IMR-90 (cell line): ENCODE data around the gene SP8. TPM values are rescaled to one million over a fixed set of nuclear protein-coding genes. Genes with fewer than 3 reads are reported as not detected.

Source experiments
- ATAC-seq: fragments of 200-7000 bp; cut with Tn5 transposase; 2 replicates; pipeline ENCODE4 v1.9.1; 2020; ENCODE audit warnings: low read depth, mild to moderate bottlenecking, moderate library complexity
- BruUV-seq: library from RNA; stranded (reverse); fragments of 400-500 nt; replicated peaks from 2 replicates; lab custom pipeline; 2021; lab: Mats Ljungman, UMichigan
- CTCF ChIA-PET: fragments of 300-600 bp; formaldehyde crosslinking; extraction: SDS; loops from one replicate; lab custom pipeline; 2021; ENCODE audit warnings: antibody characterized with exemption; lab: Yijun Ruan, JAX
- POLR2A ChIA-PET: fragments of 300-600 bp; sonication (Branson Sonifier 250); formaldehyde crosslinking; loops from one replicate; lab custom pipeline; 2022; ENCODE audit warnings: antibody characterized with exemption; ENCODE audit not compliant: unreplicated experiment; lab: Charles Lee
- DNase-seq: peaks from one replicate; pipeline ENCODE4 v3.0.0; 2013
- H2AFZ ChIP-seq: replicated peaks from 2 replicates; pipeline ENCODE3; 2013; ENCODE audit warnings: low read length, mild to moderate bottlenecking; ENCODE audit not compliant: poor library complexity
- H2AK5ac ChIP-seq: 2 replicates; pipeline ENCODE4 v1.6.1; 2013; ENCODE audit warnings: low read depth, low read length, inconsistent platforms
- H2AK9ac ChIP-seq: replicated peaks from 2 replicates; pipeline ENCODE3; 2013; ENCODE audit warnings: mild to moderate bottlenecking, low read depth, low read length, moderate library complexity; ENCODE audit not compliant: poor library complexity
- H2BK120ac ChIP-seq: 2 replicates; pipeline ENCODE4 v1.6.1; 2013; ENCODE audit warnings: low read depth, low read length, inconsistent platforms
- H2BK15ac ChIP-seq: 3 replicates; pipeline ENCODE4 v1.6.1; 2013; ENCODE audit warnings: low read depth, low read length, inconsistent platforms
- H2BK20ac ChIP-seq: 2 replicates; pipeline ENCODE4 v1.6.1; 2013; ENCODE audit warnings: low read depth, mild to moderate bottlenecking, inconsistent platforms, low read length, moderate library complexity
- H2BK5ac ChIP-seq: 2 replicates; pipeline ENCODE4 v1.6.1; 2013; ENCODE audit warnings: mild to moderate bottlenecking, low read depth, low read length, inconsistent platforms; ENCODE audit not compliant: poor library complexity, severe bottlenecking
- H3K14ac ChIP-seq: replicated peaks from 2 replicates; pipeline ENCODE4 v1.6.1; 2013; ENCODE audit warnings: low read depth, low read length, inconsistent platforms
- H3K18ac ChIP-seq: 2 replicates; pipeline ENCODE4 v1.6.1; 2013; ENCODE audit warnings: low read depth, low read length, control low read depth
- H3K23ac ChIP-seq: 2 replicates; pipeline ENCODE4 v1.6.1; 2013; ENCODE audit warnings: low read depth, low read length, inconsistent platforms
- H3K27ac ChIP-seq: 2 replicates; pipeline ENCODE4 v1.5.1; 2013; ENCODE audit warnings: mild to moderate bottlenecking, control low read depth, low read length; ENCODE audit not compliant: insufficient read depth
- H3K27me3 ChIP-seq: 2 replicates; pipeline ENCODE4 v1.6.1; 2013; ENCODE audit warnings: low read length; ENCODE audit not compliant: control insufficient read depth, insufficient read depth
- H3K36me3 ChIP-seq: 2 replicates; pipeline ENCODE4 v1.6.1; 2013; ENCODE audit warnings: low read length, mixed read lengths; ENCODE audit not compliant: control insufficient read depth, insufficient read depth
- H3K4ac ChIP-seq: 2 replicates; pipeline ENCODE4 v1.6.1; 2013; ENCODE audit warnings: low read depth, low read length, inconsistent platforms
- H3K4me1 ChIP-seq: 2 replicates; pipeline ENCODE4 v1.6.1; 2013; ENCODE audit warnings: low read length, mixed read lengths; ENCODE audit not compliant: control insufficient read depth, insufficient read depth
- H3K4me2 ChIP-seq: 2 replicates; pipeline ENCODE4 v1.6.1; 2013; ENCODE audit warnings: low read depth, mild to moderate bottlenecking, control low read depth, low read length, moderate library complexity
- H3K4me3 ChIP-seq: 2 replicates; pipeline ENCODE4 v1.5.1; 2013; ENCODE audit warnings: low read depth, mild to moderate bottlenecking, control low read depth, low read length, moderate library complexity; ENCODE audit not compliant: insufficient read depth
- H3K56ac ChIP-seq: 2 replicates; pipeline ENCODE4 v1.6.1; 2013; ENCODE audit warnings: low read length, inconsistent platforms; ENCODE audit not compliant: insufficient read depth; ENCODE audit errors: extremely low read depth
- H3K79me1 ChIP-seq, 2 experiments: 2 replicates each; pipeline ENCODE4 v1.6.1; 2013; ENCODE audit warnings: low read length in 2 of 2, inconsistent platforms in 1 of 2, low read depth in 1 of 2
- H3K9ac ChIP-seq: 2 replicates; pipeline ENCODE4 v1.6.1; 2013; ENCODE audit warnings: low read depth, low read length, control low read depth
- H3K9me1 ChIP-seq: 2 replicates; pipeline ENCODE4 v1.6.1; 2013; ENCODE audit warnings: low read length, inconsistent platforms; ENCODE audit not compliant: insufficient read depth
- H3K9me3 ChIP-seq: 2 replicates; pipeline ENCODE4 v1.6.1; 2013; ENCODE audit warnings: low read length; ENCODE audit not compliant: control insufficient read depth, insufficient read depth
- H4K20me1 ChIP-seq: 2 replicates; pipeline ENCODE4 v1.6.1; 2013; ENCODE audit warnings: low read length, inconsistent platforms; ENCODE audit not compliant: insufficient read depth
- H4K5ac ChIP-seq: 2 replicates; pipeline ENCODE4 v1.6.1; 2013; ENCODE audit warnings: mild to moderate bottlenecking, low read depth, low read length, control low read depth
- H4K8ac ChIP-seq, 2 experiments: 2 replicates each; pipeline ENCODE4 v1.6.1; 2013; ENCODE audit warnings: low read depth in 2 of 2, low read length in 2 of 2, control low read depth in 1 of 2, inconsistent platforms in 1 of 2
- H4K91ac ChIP-seq: 2 replicates; pipeline ENCODE4 v1.6.1; 2013; ENCODE audit warnings: low read depth, low read length, inconsistent platforms; ENCODE audit not compliant: insufficient read depth
- BHLHE40 ChIP-seq: fragments of 150-350 bp; IDR thresholded peaks from 2 replicates; pipeline ENCODE4 v1.6.1; 2016; ENCODE audit warnings: mild to moderate bottlenecking, low read depth, low read length
- CEBPB ChIP-seq: IDR thresholded peaks from 2 replicates; pipeline ENCODE4 v1.6.1; 2012; ENCODE audit warnings: low read depth, low read length, improper control_type of control experiment
- ELK1 ChIP-seq: fragments of 150-350 bp; IDR thresholded peaks from 2 replicates; pipeline ENCODE4 v1.6.1; 2016; ENCODE audit warnings: low read depth, mild to moderate bottlenecking, low read length, moderate library complexity, borderline replicate concordance
- FOS ChIP-seq: fragments of 150-350 bp; IDR thresholded peaks from 2 replicates; pipeline ENCODE4 v1.6.1; 2016; ENCODE audit warnings: low read depth, low read length
- MAFK ChIP-seq: IDR thresholded peaks from 2 replicates; pipeline ENCODE4 v1.6.1; 2012; ENCODE audit warnings: low read depth, low read length, improper control_type of control experiment
- MXI1 ChIP-seq: IDR thresholded peaks from 2 replicates; pipeline ENCODE4 v1.6.1; 2012; ENCODE audit warnings: low read depth, mild to moderate bottlenecking, low read length, moderate library complexity, borderline replicate concordance
- WGBS, 2 experiments: methylation state at CpG; one replicate each; pipeline versions ENCODE4 v1.1.5 to v1.1.7; 2013; ENCODE audit warnings: missing lambda C conversion rate in 2 of 2; ENCODE audit not compliant: insufficient read length in 1 of 2; ENCODE audit errors: extremely low coverage in 2 of 2; 5-methylcytosine and 5-hydroxymethylcytosine counted together
- dilution Hi-C: fragments of 300-500 bp; cut with HindIII; formaldehyde crosslinking; loops from one replicate; pipeline ENCODE4 v1.14.3; 2018; ENCODE audit warnings: low sequenced_read_pairs; ENCODE audit not compliant: unreplicated experiment
- in situ Hi-C: fragments of 300-500 bp; cut with MboI; formaldehyde crosslinking; loops from 3 replicates; pipeline ENCODE4 v1.14.3; 2019; ENCODE audit warnings: low sequenced_read_pairs, inconsistent platforms, mixed read lengths
- intact Hi-C: fragments of 100-400 bp; cut with micrococcal nuclease; formaldehyde crosslinking; loops from 2 replicates; pipeline ENCODE4 v1.10.0; 2022
- polyA plus RNA-seq, 3 experiments: library from polyadenylated mRNA; depleted of rRNA; stranded (reverse); fragments of >200 nt; gene quantifications; 2 replicates each; pipeline ENCODE4 v1.2.3, GENCODE V29; 2012; ENCODE audit warnings: low replicate concordance in 1 of 3
- total RNA-seq: library from RNA; depleted of rRNA; stranded (reverse); fragments of >200 nt; gene quantifications from 2 replicates; pipeline ENCODE4 v1.2.3, GENCODE V29; 2012

The SP8 gene
- total and polyA plus RNA-seq, 2 of the 4 experiments (the other 2 are of a cell fraction): not detected

- DNase-seq (no peak), ATAC-seq (no peak)
- no TSS peak for BruUV-seq
- Histone ChIP-seq H3K36me3 (no peaks in the 10 kb centered on the region), H3K14ac (no peak overlapping the region), H3K4me1 (peaks cover 3% of the 10 kb centered on the region; the same call in 1 of the 2 replicates), H3K27me3 (peaks cover 63% of the 10 kb centered on the region), H2BK20ac (no peak overlapping the region), H2BK120ac (no peak overlapping the region), H3K9ac (no peak overlapping the region), H3K9me1 (no peaks in the 10 kb centered on the region), H2BK5ac (no peak overlapping the region), H4K20me1 (no peaks in the 10 kb centered on the region), H2BK15ac (no peak overlapping the region), H3K4ac (no peak overlapping the region), H3K18ac (no peak overlapping the region), H4K91ac (no peak overlapping the region), H3K56ac (no peak overlapping the region), H2AFZ (no peak overlapping the region), H3K23ac (no peak overlapping the region), H2AK9ac (no peak overlapping the region), H3K4me3 (no peak overlapping the region), H4K8ac (no peak overlapping the region), H2AK5ac (no peak overlapping the region), H3K79me1 (no peaks in the 10 kb centered on the region), H3K9me3 (peaks cover 6% of the 10 kb centered on the region; the same call in 1 of the 2 replicates), H4K5ac (no peak overlapping the region), H3K4me2 (no peak overlapping the region), H3K27ac (no peak overlapping the region)
- intact Hi-C loops: no loop called here
- TF ChIP-seq FOS: no peak
- TF ChIP-seq BHLHE40: no peak
- no peak for TF ChIP-seq MAFK
- no peak for TF ChIP-seq ELK1
- TF ChIP-seq MXI1: no peak
- no peak for TF ChIP-seq CEBPB
- ChIA-PET CTCF (no interaction called here), POLR2A (no interaction called here)
- in situ Hi-C loops: no loop called here
- 6% methylated on average over 3 of the region's 15 CpGs; no CpG with 5 or more reads in 1 of the 2 experiments for WGBS, 2 experiments
- dilution Hi-C loops: no loop called here
These were observed 3.5 kb downstream of the SP8 start for GRCh38 chr7:20783125-20783699.
